Measurements from ENCODE around the gene MTARC2.

DNA sequence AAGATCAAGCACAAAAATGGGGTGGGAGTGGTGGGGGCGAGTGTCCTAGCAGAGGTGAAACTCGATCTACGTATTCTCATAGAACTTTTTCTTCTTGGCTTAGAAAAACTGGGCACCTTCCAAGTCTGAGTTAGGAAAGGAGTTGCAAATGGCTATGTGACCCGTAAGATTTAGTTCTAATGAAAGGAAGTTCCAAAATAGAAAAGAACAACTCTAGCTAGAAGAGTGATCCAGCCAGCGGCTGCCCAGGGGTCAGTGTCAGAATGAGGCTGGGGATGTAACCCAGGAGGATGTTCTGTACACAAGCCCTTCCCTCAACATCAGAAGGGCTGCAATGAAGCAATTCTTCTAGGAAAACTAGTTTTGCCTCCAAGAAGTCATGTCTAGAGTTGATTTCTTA is 43.8 kb downstream of the MTARC2 start:
- TF ChIP-seq, protein P1, sequence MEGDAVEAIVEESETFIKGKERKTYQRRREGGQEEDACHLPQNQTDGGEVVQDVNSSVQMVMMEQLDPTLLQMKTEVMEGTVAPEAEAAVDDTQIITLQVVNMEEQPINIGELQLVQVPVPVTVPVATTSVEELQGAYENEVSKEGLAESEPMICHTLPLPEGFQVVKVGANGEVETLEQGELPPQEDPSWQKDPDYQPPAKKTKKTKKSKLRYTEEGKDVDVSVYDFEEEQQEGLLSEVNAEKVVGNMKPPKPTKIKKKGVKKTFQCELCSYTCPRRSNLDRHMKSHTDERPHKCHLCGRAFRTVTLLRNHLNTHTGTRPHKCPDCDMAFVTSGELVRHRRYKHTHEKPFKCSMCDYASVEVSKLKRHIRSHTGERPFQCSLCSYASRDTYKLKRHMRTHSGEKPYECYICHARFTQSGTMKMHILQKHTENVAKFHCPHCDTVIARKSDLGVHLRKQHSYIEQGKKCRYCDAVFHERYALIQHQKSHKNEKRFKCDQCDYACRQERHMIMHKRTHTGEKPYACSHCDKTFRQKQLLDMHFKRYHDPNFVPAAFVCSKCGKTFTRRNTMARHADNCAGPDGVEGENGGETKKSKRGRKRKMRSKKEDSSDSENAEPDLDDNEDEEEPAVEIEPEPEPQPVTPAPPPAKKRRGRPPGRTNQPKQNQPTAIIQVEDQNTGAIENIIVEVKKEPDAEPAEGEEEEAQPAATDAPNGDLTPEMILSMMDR (conservative IDR thresholded peaks at IDR 0.05; ENCODE audit: low read depth, low read length), result no peak
- no peak for TF ChIP-seq EZH2 (IDR thresholded peaks at IDR 0.05; ENCODE audit: low read length, unreplicated experiment)
- TF ChIP-seq EZH2phosphoT487 (IDR thresholded peaks at IDR 0.05; ENCODE audit: borderline replicate concordance, low read length), result no peak

Measured in PC-3 (cell line).